GM23338 (cell line): Measurements from ENCODE around the gene GTPBP10. TPM values are rescaled to one million over a fixed set of nuclear protein-coding genes. Genes with fewer than 3 reads are reported as not detected.

Source experiments
- ATAC-seq: fragments of 200-7000 bp; cut with Tn5 transposase; 3 replicates; pipeline ENCODE4 v1.9.1; 2020
- DNase-seq: peaks from one replicate; pipeline ENCODE4 v3.0.0-alpha.2; 2015; ENCODE audit warnings: low spot score
- H2AFZ ChIP-seq: fragments of 200-600 bp; sonication (generic); 2 replicates; pipeline ENCODE4 v1.8.0; 2016; ENCODE audit warnings: antibody characterized with exemption, mild to moderate bottlenecking, moderate library complexity
- H3F3A ChIP-seq: fragments of 200-600 bp; sonication (generic); replicated peaks from 2 replicates; pipeline ENCODE4 v1.8.0; 2017; ENCODE audit warnings: antibody characterized with exemption, mixed run types, low read depth
- H3K27ac ChIP-seq: fragments of 200-600 bp; sonication (generic); 2 replicates; pipeline ENCODE4 v1.6.1; 2016; ENCODE audit warnings: low read depth
- H3K27me3 ChIP-seq: fragments of 200-600 bp; sonication (generic); 2 replicates; pipeline ENCODE4 v1.8.0; 2016; ENCODE audit warnings: mild to moderate bottlenecking, mixed run types, moderate library complexity; ENCODE audit not compliant: insufficient read depth
- H3K36me3 ChIP-seq: fragments of 200-600 bp; sonication (generic); 2 replicates; pipeline ENCODE4 v1.8.0; 2016; ENCODE audit warnings: mild to moderate bottlenecking; ENCODE audit not compliant: insufficient read depth
- H3K4me1 ChIP-seq: fragments of 200-600 bp; sonication (generic); 2 replicates; pipeline ENCODE4 v1.8.0; 2016; ENCODE audit warnings: mild to moderate bottlenecking, moderate library complexity; ENCODE audit not compliant: insufficient read depth
- H3K4me2 ChIP-seq: fragments of 200-600 bp; sonication (generic); 2 replicates; pipeline ENCODE4 v1.7.1; 2017; ENCODE audit warnings: mixed run types
- H3K4me3 ChIP-seq: fragments of 200-600 bp; sonication (generic); 2 replicates; pipeline ENCODE4 v1.6.1; 2016; ENCODE audit warnings: mixed run types
- H3K79me2 ChIP-seq: fragments of 200-600 bp; sonication (generic); replicated peaks from 2 replicates; pipeline ENCODE4 v1.8.0; 2017; ENCODE audit warnings: mild to moderate bottlenecking; ENCODE audit not compliant: insufficient read depth
- H3K9me2 ChIP-seq: fragments of 200-600 bp; sonication (generic); 2 replicates; pipeline ENCODE4 v1.8.0; 2017; ENCODE audit not compliant: insufficient read depth
- H4K20me1 ChIP-seq: fragments of 200-600 bp; sonication (generic); replicated peaks from 2 replicates; pipeline ENCODE4 v1.8.0; 2017; ENCODE audit warnings: mild to moderate bottlenecking; ENCODE audit not compliant: insufficient read depth
- H3K27ac Mint-ChIP-seq: 2 replicates; pipeline ENCODE4 v1.8.0; 2020; ENCODE audit warnings: inconsistent platforms, mild to moderate bottlenecking, moderate library complexity, mixed read lengths
- H3K27me3 Mint-ChIP-seq: 3 replicates; pipeline ENCODE4 v1.8.0; 2022; ENCODE audit warnings: low read depth, mild to moderate bottlenecking, moderate library complexity, mixed read lengths, inconsistent platforms; ENCODE audit not compliant: insufficient read depth, poor library complexity
- H3K36me3 Mint-ChIP-seq: 3 replicates; pipeline ENCODE4 v1.8.0; 2021; ENCODE audit warnings: low read depth, mild to moderate bottlenecking, inconsistent platforms, moderate library complexity, mixed read lengths
- H3K4me1 Mint-ChIP-seq: 3 replicates; pipeline ENCODE4 v1.8.0; 2020; ENCODE audit warnings: mild to moderate bottlenecking, inconsistent platforms, mixed read lengths
- H3K4me3 Mint-ChIP-seq: 3 replicates; pipeline ENCODE4 v1.8.0; 2021; ENCODE audit warnings: moderate library complexity, mild to moderate bottlenecking, inconsistent platforms, mixed read lengths
- H3K9me3 Mint-ChIP-seq: 3 replicates; pipeline ENCODE4 v1.8.0; 2020; ENCODE audit warnings: moderate library complexity, mild to moderate bottlenecking, inconsistent platforms, mixed read lengths
- CREB1 ChIP-seq: fragments of 250-450 bp; sonication (Bioruptor Pico); IDR thresholded peaks from 2 replicates; pipeline ENCODE4 v1.5.0; 2020; ENCODE audit warnings: low read depth, mild to moderate bottlenecking, moderate library complexity
- EZH2 ChIP-seq: fragments of 200-600 bp; sonication (generic); IDR thresholded peaks from one replicate; pipeline ENCODE4 v1.8.0; 2017; ENCODE audit warnings: antibody characterized with exemption, mild to moderate bottlenecking, low read depth; ENCODE audit not compliant: unreplicated experiment
- EZH2phosphoT487 ChIP-seq: fragments of 200-600 bp; sonication (generic); IDR thresholded peaks from one replicate; pipeline ENCODE4 v1.8.1; 2018; ENCODE audit warnings: antibody characterized with exemption; ENCODE audit not compliant: unreplicated experiment
- JUNB ChIP-seq: IDR thresholded peaks from one replicate; pipeline ENCODE4 v1.6.1; 2016; ENCODE audit warnings: antibody characterized with exemption; ENCODE audit not compliant: unreplicated experiment
- NANOG ChIP-seq: IDR thresholded peaks from 2 replicates; pipeline ENCODE4 v1.6.1; 2016; ENCODE audit warnings: antibody characterized with exemption, borderline replicate concordance
- POLR2AphosphoS5 ChIP-seq: IDR thresholded peaks from 2 replicates; pipeline ENCODE4 v1.6.1; 2016; ENCODE audit warnings: antibody characterized with exemption, low read depth
- STAT1 ChIP-seq: IDR thresholded peaks from one replicate; pipeline ENCODE4 v1.6.1; 2016; ENCODE audit warnings: antibody characterized with exemption; ENCODE audit not compliant: unreplicated experiment
- ZNF114 ChIP-seq: fragments of 250-450 bp; sonication (Bioruptor Pico); IDR thresholded peaks from 2 replicates; pipeline ENCODE4 v1.5.0; 2020; ENCODE audit warnings: mild to moderate bottlenecking, moderate library complexity
- ZNF331 ChIP-seq: fragments of 250-450 bp; sonication (Bioruptor Pico); IDR thresholded peaks from 2 replicates; pipeline ENCODE4 v1.5.0; 2020; ENCODE audit warnings: low read depth, mild to moderate bottlenecking, moderate library complexity
- polyA plus RNA-seq: library from polyadenylated mRNA; unstranded; fragments of >200 nt; fragmentation: Nextera tagmentation; extraction: Ambion mirVana; gene quantifications from 2 replicates; pipeline ENCODE4 v1.2.1, GENCODE V29; 2016
- total RNA-seq: library from RNA; depleted of rRNA; stranded (reverse); fragments of >200 nt; shearing (Covaris generic); gene quantifications from 2 replicates; pipeline ENCODE4 v1.2.3, GENCODE V29; 2014
- TF ChIP-seq, protein P1 (sequence below): IDR thresholded peaks from one replicate; pipeline ENCODE4 v1.6.1; 2018; ENCODE audit warnings: antibody characterized with exemption; ENCODE audit not compliant: unreplicated experiment
- TF ChIP-seq, protein P2 (sequence below): IDR thresholded peaks from 2 replicates; pipeline ENCODE4 v1.6.1; 2016; ENCODE audit warnings: antibody characterized with exemption
- TF ChIP-seq, protein P3 (sequence below): fragments of 250-450 bp; sonication (Bioruptor Pico); IDR thresholded peaks from 2 replicates; pipeline ENCODE4 v1.5.0; 2020; ENCODE audit warnings: mild to moderate bottlenecking, moderate library complexity
- TF ChIP-seq, protein P4 (sequence below), 2 experiments: fragments of 200-600 bp in 1 of 2; sonication (generic) in 1 of 2; conservative IDR thresholded peaks; 2 replicates each; pipeline versions ENCODE4 v1.5.1 to v1.6.1; 2016 to 2017; ENCODE audit warnings: antibody characterized with exemption in 2 of 2, low read depth in 2 of 2, mild to moderate bottlenecking in 2 of 2, moderate library complexity in 1 of 2

Gene GTPBP10
- total and polyA plus RNA-seq, 2 experiments from 2014 or later, result 15.1 to 23.0 TPM

DNA sequence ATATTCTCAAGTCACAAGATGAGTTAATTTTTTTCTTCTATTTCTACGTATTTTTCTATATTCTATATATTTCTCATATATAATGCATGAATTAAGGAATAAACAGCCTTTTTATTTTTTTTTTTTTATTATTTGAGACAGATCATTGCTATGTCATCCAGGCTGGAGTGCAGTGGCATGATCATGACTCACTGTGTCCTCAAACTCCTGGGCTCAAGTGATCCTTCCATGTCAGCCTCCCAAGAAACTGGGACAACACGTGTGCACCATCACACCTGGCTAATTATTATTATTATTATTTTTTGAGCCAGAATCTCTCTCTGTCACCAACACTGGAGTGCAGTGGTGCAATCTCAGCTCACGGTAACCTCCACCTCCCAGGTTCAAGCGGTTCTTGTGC, 58.3 kb downstream of the GTPBP10 start:
- H2AFZ ChIP-seq, result no peak overlapping the region
- peaks cover 32% of the 10 kb centered on the region for H3K36me3 Mint-ChIP-seq
- H3F3A ChIP-seq, result no peaks in the 10 kb centered on the region
- peaks cover 4% of the 10 kb centered on the region; the same call in 1 of the 2 replicates for H4K20me1 ChIP-seq
- peak overlapping the region; percentile 59 for H3K4me3 ChIP-seq
- TF ChIP-seq, protein P1, sequence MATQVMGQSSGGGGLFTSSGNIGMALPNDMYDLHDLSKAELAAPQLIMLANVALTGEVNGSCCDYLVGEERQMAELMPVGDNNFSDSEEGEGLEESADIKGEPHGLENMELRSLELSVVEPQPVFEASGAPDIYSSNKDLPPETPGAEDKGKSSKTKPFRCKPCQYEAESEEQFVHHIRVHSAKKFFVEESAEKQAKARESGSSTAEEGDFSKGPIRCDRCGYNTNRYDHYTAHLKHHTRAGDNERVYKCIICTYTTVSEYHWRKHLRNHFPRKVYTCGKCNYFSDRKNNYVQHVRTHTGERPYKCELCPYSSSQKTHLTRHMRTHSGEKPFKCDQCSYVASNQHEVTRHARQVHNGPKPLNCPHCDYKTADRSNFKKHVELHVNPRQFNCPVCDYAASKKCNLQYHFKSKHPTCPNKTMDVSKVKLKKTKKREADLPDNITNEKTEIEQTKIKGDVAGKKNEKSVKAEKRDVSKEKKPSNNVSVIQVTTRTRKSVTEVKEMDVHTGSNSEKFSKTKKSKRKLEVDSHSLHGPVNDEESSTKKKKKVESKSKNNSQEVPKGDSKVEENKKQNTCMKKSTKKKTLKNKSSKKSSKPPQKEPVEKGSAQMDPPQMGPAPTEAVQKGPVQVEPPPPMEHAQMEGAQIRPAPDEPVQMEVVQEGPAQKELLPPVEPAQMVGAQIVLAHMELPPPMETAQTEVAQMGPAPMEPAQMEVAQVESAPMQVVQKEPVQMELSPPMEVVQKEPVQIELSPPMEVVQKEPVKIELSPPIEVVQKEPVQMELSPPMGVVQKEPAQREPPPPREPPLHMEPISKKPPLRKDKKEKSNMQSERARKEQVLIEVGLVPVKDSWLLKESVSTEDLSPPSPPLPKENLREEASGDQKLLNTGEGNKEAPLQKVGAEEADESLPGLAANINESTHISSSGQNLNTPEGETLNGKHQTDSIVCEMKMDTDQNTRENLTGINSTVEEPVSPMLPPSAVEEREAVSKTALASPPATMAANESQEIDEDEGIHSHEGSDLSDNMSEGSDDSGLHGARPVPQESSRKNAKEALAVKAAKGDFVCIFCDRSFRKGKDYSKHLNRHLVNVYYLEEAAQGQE, result no peak
- TF ChIP-seq, protein P2, sequence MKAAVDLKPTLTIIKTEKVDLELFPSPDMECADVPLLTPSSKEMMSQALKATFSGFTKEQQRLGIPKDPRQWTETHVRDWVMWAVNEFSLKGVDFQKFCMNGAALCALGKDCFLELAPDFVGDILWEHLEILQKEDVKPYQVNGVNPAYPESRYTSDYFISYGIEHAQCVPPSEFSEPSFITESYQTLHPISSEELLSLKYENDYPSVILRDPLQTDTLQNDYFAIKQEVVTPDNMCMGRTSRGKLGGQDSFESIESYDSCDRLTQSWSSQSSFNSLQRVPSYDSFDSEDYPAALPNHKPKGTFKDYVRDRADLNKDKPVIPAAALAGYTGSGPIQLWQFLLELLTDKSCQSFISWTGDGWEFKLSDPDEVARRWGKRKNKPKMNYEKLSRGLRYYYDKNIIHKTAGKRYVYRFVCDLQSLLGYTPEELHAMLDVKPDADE, result no peak
- TF ChIP-seq EZH2phosphoT487 (no peak), NANOG (no peak), EZH2 (no peak), CREB1 (CRISPR knock-in tag) (no peak), ZNF114 (CRISPR knock-in tag) (no peak), POLR2AphosphoS5 (no peak), STAT1 (no peak), ZNF331 (CRISPR knock-in tag) (no peak), JUNB (no peak)
- TF ChIP-seq, protein P3, sequence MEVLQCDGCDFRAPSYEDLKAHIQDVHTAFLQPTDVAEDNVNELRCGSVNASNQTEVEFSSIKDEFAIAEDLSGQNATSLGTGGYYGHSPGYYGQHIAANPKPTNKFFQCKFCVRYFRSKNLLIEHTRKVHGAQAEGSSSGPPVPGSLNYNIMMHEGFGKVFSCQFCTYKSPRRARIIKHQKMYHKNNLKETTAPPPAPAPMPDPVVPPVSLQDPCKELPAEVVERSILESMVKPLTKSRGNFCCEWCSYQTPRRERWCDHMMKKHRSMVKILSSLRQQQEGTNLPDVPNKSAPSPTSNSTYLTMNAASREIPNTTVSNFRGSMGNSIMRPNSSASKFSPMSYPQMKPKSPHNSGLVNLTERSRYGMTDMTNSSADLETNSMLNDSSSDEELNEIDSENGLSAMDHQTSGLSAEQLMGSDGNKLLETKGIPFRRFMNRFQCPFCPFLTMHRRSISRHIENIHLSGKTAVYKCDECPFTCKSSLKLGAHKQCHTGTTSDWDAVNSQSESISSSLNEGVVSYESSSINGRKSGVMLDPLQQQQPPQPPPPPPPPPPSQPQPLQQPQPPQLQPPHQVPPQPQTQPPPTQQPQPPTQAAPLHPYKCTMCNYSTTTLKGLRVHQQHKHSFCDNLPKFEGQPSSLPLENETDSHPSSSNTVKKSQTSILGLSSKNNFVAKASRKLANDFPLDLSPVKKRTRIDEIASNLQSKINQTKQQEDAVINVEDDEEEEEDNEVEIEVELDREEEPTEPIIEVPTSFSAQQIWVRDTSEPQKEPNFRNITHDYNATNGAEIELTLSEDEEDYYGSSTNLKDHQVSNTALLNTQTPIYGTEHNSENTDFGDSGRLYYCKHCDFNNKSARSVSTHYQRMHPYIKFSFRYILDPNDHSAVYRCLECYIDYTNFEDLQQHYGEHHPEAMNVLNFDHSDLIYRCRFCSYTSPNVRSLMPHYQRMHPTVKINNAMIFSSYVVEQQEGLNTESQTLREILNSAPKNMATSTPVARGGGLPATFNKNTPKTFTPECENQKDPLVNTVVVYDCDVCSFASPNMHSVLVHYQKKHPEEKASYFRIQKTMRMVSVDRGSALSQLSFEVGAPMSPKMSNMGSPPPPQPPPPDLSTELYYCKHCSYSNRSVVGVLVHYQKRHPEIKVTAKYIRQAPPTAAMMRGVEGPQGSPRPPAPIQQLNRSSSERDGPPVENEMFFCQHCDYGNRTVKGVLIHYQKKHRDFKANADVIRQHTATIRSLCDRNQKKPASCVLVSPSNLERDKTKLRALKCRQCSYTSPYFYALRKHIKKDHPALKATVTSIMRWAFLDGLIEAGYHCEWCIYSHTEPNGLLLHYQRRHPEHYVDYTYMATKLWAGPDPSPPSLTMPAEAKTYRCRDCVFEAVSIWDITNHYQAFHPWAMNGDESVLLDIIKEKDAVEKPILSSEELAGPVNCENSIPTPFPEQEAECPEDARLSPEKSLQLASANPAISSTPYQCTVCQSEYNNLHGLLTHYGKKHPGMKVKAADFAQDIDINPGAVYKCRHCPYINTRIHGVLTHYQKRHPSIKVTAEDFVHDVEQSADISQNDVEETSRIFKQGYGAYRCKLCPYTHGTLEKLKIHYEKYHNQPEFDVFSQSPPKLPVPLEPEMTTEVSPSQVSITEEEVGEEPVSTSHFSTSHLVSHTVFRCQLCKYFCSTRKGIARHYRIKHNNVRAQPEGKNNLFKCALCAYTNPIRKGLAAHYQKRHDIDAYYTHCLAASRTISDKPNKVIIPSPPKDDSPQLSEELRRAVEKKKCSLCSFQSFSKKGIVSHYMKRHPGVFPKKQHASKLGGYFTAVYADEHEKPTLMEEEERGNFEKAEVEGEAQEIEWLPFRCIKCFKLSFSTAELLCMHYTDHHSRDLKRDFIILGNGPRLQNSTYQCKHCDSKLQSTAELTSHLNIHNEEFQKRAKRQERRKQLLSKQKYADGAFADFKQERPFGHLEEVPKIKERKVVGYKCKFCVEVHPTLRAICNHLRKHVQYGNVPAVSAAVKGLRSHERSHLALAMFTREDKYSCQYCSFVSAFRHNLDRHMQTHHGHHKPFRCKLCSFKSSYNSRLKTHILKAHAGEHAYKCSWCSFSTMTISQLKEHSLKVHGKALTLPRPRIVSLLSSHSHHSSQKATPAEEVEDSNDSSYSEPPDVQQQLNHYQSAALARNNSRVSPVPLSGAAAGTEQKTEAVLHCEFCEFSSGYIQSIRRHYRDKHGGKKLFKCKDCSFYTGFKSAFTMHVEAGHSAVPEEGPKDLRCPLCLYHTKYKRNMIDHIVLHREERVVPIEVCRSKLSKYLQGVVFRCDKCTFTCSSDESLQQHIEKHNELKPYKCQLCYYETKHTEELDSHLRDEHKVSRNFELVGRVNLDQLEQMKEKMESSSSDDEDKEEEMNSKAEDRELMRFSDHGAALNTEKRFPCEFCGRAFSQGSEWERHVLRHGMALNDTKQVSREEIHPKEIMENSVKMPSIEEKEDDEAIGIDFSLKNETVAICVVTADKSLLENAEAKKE (CRISPR knock-in tag), result no peak
- TF ChIP-seq, protein P4, sequence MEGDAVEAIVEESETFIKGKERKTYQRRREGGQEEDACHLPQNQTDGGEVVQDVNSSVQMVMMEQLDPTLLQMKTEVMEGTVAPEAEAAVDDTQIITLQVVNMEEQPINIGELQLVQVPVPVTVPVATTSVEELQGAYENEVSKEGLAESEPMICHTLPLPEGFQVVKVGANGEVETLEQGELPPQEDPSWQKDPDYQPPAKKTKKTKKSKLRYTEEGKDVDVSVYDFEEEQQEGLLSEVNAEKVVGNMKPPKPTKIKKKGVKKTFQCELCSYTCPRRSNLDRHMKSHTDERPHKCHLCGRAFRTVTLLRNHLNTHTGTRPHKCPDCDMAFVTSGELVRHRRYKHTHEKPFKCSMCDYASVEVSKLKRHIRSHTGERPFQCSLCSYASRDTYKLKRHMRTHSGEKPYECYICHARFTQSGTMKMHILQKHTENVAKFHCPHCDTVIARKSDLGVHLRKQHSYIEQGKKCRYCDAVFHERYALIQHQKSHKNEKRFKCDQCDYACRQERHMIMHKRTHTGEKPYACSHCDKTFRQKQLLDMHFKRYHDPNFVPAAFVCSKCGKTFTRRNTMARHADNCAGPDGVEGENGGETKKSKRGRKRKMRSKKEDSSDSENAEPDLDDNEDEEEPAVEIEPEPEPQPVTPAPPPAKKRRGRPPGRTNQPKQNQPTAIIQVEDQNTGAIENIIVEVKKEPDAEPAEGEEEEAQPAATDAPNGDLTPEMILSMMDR (conservative IDR thresholded peaks at IDR 0.05; ENCODE audit: low read depth in 2 of 2), result no peak
- peak overlapping the region; percentile 74; the same call in 1 of the 2 replicates for H3K4me2 ChIP-seq
- H3K4me1 ChIP-seq, result no peaks in the 10 kb centered on the region
- H3K27me3 Mint-ChIP-seq, result no peaks in the 10 kb centered on the region
- peaks cover 3% of the 10 kb centered on the region; the same call in 1 of the 2 replicates for H3K27me3 ChIP-seq
- peaks cover 25% of the 10 kb centered on the region for H3K79me2 ChIP-seq
- H3K4me1 Mint-ChIP-seq, result peaks cover 5% of the 10 kb centered on the region
- H3K9me3 Mint-ChIP-seq, result no peaks in the 10 kb centered on the region
- H3K27ac ChIP-seq, result no peak overlapping the region
- DNase-seq, result no peak
- H3K36me3 ChIP-seq, result peaks cover 15% of the 10 kb centered on the region; the same call in 1 of the 2 replicates
- H3K9me2 ChIP-seq, result no peaks in the 10 kb centered on the region
- ATAC-seq, result no peak
- peak overlapping the region; percentile 95 for H3K4me3 Mint-ChIP-seq
- no peak overlapping the region for H3K27ac Mint-ChIP-seq
